ENCODE data around the gene OR4P4.

OR4P4 gene

DNA sequence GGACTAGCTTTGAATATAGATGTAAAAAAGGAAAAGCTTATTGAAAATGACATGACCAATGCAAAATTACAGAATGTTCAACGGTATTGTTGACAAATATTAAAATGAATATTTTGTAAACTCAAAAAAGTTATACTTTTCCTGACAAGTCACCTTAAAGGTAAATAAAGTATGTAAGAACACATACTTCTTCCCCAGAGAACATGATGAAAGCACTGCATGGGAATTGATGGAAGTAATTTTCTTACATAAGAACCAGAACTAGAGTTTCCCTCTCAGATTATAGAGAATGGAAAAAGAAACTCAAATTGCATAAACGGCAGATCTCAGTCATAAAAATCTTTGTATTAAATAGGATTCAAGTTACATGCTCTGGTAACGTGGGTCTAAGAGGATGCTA is at the start of gene OR4P4:
Gene OR4P4 (plus strand): TSS at position 301 of the 400 bp plus-strand sequence.
- no peak for DNase-seq (ENCODE audit: low spot score)

GRCh38 chr11:55607545-55607944 is 27.4 kb upstream of the OR4P4 start, which contains the start of gene OR4C11:
Gene OR4C11 (minus strand): TSS chr11:55607645. CDS start chr11:55604373, 3,272 bp downstream.
- DNase-seq (ENCODE audit: low spot score), result no peak

- no peak for DNase-seq (ENCODE audit: low spot score)
Measured at GRCh38 chr11:55624531-55624930, 10.4 kb upstream of the OR4P4 start.

DNA sequence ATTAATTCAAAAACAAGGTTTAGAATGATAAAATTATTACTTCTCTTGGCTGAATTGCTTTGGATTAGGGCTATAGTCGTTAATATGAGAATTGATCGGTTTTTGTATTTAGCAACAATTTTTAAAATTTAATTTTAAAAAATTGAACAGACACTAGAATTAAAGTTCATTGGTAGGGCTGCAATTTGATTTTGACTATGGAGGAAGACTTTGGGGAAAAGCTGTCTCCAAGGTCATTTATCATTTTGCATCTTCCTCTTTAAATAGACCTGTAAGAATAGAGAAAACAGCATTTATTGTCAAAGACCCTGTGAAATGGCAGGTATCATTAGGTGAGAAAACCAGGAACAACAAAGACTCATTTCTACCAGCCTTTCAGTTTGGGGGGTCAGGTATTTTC is 13.1 kb downstream of the OR4P4 start, which contains the start of gene OR4S2:
Gene OR4S2 (plus strand): TSS at position 301 of the 400 bp plus-strand sequence. CDS start 2,577 bp downstream, outside the sequence.
- DNase-seq (ENCODE audit: low spot score), result no peak

DNA sequence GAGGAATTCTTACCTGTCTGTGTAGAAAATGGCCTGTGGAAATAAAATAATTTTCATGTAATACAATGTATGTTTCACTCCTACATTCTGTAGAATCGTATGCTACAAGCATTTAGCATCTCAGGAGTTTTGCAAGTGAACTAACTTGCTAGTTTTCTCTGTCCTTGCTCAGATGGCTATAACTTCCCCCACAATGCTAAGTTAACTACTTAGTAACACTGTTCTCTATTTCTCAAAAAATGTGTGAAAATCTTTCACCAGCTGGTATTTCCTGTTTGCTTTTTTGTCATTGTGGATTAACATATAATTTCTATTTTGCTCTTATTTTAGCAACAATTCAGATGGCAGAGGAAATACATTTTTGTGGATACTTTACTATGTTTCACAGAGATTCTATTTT is 17.6 kb downstream of the OR4P4 start:
- no peak for DNase-seq (ENCODE audit: low spot score)

- DNase-seq (ENCODE audit: low spot score), result no peak
Measured at GRCh38 chr11:55655096-55655495, 20.2 kb downstream of the OR4P4 start.

GRCh38 chr11:55658031-55658573 is 23.2 kb downstream of the OR4P4 start:
- no peak for DNase-seq (ENCODE audit: low spot score)

- DNase-seq (ENCODE audit: low spot score), result no peak
Measured at GRCh38 chr11:55658608-55659007, 23.7 kb downstream of the OR4P4 start.

- DNase-seq (ENCODE audit: low spot score), result no peak
Measured at GRCh38 chr11:55661901-55662300, 27.0 kb downstream of the OR4P4 start, which contains the start of gene OR4C6. Gene OR4C6 (plus strand): TSS chr11:55662201. CDS start chr11:55665167, 2,966 bp downstream.

DNA sequence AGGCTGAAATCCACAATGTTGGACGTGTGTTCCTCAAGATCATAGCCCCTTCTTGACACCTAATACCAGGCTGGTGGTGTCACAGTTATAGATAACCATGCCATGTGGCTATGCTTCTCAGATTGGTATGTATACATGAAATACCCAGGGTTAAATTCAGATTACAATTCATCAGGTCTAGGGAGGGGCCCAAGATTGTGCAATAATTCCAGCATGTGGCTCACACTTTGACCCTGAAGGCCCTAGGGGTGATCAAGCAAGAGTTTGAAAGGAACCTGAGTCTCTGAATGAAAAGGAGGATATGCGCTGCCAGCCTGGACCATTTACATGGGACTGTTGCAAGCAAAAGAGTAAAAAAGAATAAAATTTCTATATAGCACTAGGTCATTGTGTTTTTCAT is 34.5 kb downstream of the OR4P4 start:
- DNase-seq (ENCODE audit: low spot score), result no peak

- DNase-seq (ENCODE audit: low spot score), result no peak
Measured at GRCh38 chr11:55673860-55674259, 38.9 kb downstream of the OR4P4 start.

Data from GM03348 (cell line).